GM10266 (cell line): ENCODE measurements around the gene EZH2.

Experiments used
- DNase-seq: peaks from one replicate; pipeline ENCODE4 v3.0.0; 2012; ENCODE audit errors: extremely low spot score
- TF ChIP-seq, protein P1 (sequence below): IDR thresholded peaks from 2 replicates; pipeline ENCODE4 v1.5.1; 2012; ENCODE audit warnings: mild to moderate bottlenecking, low read depth; ENCODE audit not compliant: control insufficient read depth, insufficient read depth; ENCODE audit errors: missing control alignments

EZH2 gene

DNA sequence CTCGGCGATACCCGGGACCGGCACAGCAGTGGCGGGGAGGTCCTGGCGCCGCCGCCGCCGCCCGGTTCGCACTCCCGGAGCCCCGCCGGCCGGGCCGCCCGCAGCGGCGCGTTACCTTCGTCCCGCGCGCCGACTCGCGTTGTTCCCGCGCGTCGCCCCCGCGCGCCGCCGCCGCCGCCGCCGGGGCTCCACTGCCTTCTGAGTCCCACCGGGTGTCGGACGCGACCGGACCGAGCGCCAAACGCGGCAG lies at the start of gene EZH2:
TSS of gene EZH2 (minus strand) at position 243 of the 250 bp plus-strand sequence. CDS start 36,993 bp downstream, outside the sequence.
- TF ChIP-seq, protein P1, sequence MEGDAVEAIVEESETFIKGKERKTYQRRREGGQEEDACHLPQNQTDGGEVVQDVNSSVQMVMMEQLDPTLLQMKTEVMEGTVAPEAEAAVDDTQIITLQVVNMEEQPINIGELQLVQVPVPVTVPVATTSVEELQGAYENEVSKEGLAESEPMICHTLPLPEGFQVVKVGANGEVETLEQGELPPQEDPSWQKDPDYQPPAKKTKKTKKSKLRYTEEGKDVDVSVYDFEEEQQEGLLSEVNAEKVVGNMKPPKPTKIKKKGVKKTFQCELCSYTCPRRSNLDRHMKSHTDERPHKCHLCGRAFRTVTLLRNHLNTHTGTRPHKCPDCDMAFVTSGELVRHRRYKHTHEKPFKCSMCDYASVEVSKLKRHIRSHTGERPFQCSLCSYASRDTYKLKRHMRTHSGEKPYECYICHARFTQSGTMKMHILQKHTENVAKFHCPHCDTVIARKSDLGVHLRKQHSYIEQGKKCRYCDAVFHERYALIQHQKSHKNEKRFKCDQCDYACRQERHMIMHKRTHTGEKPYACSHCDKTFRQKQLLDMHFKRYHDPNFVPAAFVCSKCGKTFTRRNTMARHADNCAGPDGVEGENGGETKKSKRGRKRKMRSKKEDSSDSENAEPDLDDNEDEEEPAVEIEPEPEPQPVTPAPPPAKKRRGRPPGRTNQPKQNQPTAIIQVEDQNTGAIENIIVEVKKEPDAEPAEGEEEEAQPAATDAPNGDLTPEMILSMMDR: no peak
- no peak for DNase-seq

DNA sequence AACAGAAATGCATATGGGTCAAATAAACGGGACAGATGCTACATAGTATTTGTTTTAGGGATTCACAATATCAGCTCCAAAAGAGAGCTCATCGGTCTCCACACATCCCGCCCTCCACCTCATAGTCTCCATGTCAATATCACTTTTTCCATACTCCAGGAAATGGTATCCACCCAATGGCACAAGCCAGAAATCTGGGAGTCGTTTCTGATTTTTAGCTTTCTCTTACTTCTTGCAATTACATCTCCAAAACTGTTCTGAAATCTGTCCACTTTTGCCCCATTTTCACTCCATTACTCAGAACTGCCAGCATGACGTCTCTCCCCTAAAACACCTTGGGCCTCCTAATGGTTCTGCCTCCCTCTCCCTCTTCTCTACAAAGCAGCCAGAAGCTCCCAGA lies 47.4 kb upstream of the EZH2 start:
- no peak for DNase-seq
- TF ChIP-seq, protein P1: no peak

DNA sequence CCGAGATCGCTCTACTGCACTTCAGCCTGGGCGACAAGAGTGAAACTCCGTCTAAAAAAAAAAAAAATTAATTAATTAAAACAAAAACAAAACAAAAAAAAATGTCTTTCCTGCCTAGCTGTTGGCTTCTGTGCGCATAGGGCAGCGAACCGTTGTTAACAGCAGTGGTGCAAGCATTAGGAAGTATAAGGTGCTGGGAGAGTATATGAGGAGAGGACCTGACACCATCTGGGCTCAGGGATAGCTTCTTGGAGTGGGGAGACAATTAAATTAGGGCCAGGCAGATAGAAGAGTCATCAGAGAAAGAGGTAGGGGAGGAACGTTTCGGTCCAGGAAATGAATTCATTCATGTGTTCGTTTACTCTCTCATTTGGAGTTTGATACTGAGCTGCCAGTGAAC lies 46.2 kb upstream of the EZH2 start:
- no peak for DNase-seq
- TF ChIP-seq, protein P1: no peak

DNA sequence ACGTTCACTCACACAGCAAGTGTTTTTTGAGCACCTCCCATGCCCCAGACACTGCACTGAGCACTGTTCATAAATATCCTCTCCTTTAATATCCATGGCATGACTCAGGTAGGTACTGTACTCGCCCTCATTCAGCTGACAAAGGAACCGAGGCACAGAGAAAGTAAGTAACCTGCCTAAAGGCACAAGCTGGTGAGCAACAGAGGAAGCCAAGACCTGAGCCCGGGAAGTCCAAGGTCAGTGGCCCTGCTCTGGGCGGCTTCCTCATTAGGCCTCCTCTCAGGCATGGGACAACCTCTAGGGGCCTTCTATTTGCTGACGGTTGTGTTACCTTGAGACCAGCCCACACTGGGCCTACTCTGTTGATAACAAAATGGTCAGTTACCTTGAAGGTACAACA lies 45.1 kb upstream of the EZH2 start:
- DNase-seq: no peak
- TF ChIP-seq, protein P1: no peak

DNA sequence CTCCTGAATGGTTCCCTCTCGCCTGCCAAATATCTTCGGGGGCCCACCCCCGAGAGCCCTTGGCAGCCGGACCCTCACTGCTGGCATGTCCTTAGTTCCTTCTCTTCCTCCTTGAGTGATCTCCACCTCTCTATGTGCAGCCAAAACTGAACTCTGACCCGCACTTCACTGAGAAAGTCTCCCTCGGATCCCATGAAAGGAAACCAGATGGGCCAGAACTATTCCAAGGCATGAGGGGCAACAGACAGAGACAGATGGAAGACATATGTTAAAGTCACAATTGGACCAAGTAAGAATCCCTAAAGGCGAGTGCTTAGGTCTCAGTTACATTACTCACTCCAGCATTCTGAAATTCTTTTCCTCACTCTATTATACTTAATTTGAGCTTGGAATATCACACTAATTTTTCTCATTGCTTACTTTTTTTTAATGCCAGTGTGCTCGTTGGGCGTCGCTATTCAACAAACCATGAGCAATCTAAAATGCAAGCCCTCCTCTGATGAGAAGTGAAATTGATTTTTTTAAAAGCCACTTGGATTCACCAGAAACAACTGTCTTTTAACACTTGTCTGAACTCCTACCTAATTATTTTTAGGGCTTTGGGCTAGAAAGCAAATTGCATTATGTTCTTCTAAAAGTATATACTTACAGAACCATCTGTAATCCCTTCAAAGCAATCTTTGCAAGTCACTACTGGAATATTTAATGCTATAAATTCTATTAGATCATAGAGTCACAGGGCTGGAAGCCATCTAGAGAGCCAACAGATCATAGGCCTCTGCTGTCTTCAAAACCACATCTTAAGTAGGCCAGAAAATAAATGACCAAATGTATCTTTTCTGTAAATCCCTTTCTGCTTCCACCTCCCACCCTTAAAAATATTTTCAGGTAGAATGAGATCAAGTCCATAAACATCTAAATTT lies 43.3 kb upstream of the EZH2 start:
- TF ChIP-seq, protein P1: no peak
- no peak for DNase-seq

DNA sequence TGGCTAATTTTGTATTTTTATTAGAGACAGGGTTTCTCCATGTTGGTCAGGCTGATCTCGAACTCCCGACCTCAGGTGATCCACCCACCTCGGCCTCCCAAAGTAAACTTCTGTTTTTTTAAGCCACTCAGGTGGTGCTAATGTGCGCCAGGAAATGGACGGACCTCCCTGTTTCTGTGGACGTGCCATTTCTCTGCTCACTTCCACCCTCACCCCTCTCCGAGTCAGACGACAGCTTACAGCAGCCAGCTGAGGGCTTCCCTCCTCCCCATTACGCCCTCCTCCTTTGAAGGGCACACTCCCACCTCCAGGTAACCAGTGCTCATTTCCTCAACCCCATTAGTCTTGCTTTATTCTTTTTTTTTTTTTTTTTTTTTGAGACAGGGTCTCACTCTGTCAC lies 41.7 kb upstream of the EZH2 start:
- DNase-seq: no peak
- TF ChIP-seq, protein P1: no peak

DNA sequence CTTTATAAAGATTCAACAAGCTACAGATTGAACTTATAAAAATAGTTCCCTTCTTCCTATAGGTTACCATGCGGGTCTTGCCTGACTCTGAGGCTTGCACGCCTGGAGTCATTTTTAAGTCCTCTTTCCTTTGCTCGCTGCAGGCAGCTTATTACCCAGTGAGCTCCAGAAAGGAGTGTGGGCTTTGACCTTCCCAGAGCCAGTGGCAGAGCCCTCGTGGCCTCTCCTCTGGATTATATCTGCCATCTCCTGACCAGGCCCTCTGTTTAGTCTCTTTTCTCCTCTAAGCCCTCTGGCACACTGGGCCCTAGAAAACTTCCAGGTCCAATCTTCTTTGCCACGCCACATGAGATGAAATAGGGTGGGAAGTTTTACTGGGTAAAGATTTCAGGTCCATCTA lies 39.9 kb upstream of the EZH2 start:
- TF ChIP-seq, protein P1: no peak
- DNase-seq: no peak
